ENCODE measurements around the gene AGAP5. TPM values are rescaled to one million over a fixed set of nuclear protein-coding genes. Genes with fewer than 3 reads are reported as not detected.
"Not testable (repeated sequence)": the region's sequence is repeated elsewhere in the genome, so short reads cannot be mapped to it uniquely, and the experiment has no call there.

Gene AGAP5
- 1.1 and 3.1 TPM in 2 replicates for total RNA-seq (2014; rRNA removed; shearing (Covaris generic); ENCODE audit: low replicate concordance)

- not testable (repeated sequence) for H3K27me3 ChIP-seq, H3K9me3 ChIP-seq, H3K4me3 ChIP-seq, H3K36me3 ChIP-seq, DNase-seq
Measured at GRCh38 chr10:73697675-73698159, at the start of gene AGAP5. AGAP5 (minus strand) TSS chr10:73698109; CDS start chr10:73697755, 354 bp downstream.

GRCh38 chr10:73746721-73747120 is 48.8 kb upstream of the AGAP5 start:
- Histone ChIP-seq H3K9me3 (no peaks in the 10 kb centered on the region), H3K4me3 (no peak overlapping the region)
- DNase-seq = no peak

DNA sequence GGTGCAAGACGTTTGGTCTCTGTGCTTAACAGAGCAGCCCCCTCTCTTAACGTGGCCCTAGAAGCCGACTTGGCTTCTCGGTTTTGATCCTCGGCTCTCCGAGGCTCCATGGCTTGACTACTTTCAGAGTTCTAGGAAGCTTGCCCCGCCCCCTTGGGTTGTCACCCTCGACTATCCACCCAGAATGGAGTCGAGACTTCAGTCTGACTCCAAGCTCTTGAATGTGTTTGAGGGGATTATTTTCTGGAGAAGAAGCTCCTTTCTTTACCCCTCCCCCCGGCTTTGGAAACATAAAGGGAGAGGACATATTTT is 46.7 kb upstream of the AGAP5 start:
- H3K36me3 ChIP-seq = peaks cover 55% of the 10 kb centered on the region
- no peaks in the 10 kb centered on the region for H3K27me3 ChIP-seq
- peak; percentile 68 for DNase-seq
- no peaks in the 10 kb centered on the region for H3K9me3 ChIP-seq
- H3K4me3 ChIP-seq = peak overlapping the region; percentile 75

More at GRCh38 chr10:73746721-73747120, 48.8 kb upstream of the AGAP5 start:
- H3K27me3 ChIP-seq = no peaks in the 10 kb centered on the region
- peaks cover 70% of the 10 kb centered on the region for H3K36me3 ChIP-seq

DNA sequence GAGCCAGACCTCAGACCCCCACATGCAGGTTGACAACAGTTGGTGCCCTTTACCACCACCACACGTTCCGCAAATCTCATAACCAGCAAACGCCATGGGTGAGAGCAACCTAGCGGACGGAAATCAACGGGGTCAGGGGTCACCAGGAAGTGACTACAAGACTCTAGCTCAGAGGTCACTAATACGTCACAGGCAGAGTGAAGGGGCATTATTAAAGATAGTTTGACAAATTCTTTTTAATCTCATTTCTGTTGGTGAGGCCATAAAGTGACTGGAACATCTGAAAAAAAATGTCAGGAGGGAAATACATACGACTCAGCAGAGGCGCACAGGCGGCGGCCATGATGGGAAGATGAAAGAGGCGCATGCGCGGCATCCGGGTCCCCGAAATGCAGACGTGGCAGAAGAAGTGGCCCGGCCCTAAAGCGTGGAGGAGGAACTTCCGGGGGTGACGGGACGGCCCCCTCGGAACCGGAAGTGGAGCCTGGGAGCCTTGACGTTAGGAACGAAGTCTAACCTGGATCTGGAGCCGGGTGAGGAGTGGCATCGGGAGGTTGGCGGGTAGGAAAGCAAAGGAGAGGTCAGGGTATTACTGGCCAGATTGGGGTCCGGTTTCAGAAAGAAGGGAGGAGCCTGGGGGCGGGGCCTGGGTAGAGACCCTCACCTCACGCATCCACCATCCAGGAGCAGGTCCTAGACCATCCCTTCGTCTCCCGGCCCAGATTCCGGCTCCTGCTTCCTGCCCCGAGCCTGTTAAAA is 46.2 kb upstream of the AGAP5 start, which contains the start of gene SEC24C:
TSS of gene SEC24C (plus strand) at position 468 of the 759 bp plus-strand sequence. CDS start 2,461 bp downstream, outside the sequence.
- Histone ChIP-seq H3K4me3 (peak within 1 kb of the TSS; percentile 75), H3K27me3 (no peaks in the 10 kb centered on the region), H3K9me3 (no peaks in the 10 kb centered on the region), H3K36me3 (peaks cover 54% of the 10 kb centered on the region)
- DNase-seq = peak; percentile 96

DNA sequence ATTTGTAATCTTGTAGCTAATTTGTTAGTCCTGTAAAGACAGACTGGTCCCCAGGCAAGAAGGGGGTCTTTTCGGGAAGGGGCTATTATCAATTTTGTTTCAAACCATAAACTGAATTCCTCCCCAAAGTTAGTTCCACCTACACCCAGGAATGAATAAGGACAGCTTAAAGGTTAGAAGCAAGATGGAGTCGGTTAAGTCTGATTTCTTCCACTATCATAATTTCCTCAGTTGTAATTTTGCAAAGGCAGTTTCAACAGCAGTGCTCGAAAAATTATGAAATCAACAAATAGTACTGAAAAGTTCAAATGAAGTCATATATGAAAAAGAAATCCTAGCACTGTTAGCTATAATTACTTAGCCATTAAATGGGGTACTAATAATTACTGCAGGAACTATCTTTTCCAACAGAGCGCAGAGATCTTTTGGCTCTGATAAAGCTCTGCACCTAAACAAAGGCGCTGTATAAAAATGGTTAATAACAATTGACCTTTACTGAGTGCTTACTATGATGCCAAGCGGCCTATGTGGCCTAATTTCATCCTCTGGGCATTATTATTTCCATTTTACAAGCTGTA is 45.5 kb upstream of the AGAP5 start:
- H3K4me3 ChIP-seq = peak overlapping the region; percentile 75
- DNase-seq = no peak
- H3K27me3 ChIP-seq = no peaks in the 10 kb centered on the region
- no peaks in the 10 kb centered on the region for H3K9me3 ChIP-seq
- H3K36me3 ChIP-seq = peaks cover 48% of the 10 kb centered on the region

GRCh38 chr10:73742454-73742734 is 44.5 kb upstream of the AGAP5 start:
- H3K36me3 ChIP-seq = peaks cover 39% of the 10 kb centered on the region
- DNase-seq = no peak
- no peak overlapping the region; the same call in 1 of the 2 replicates for H3K4me3 ChIP-seq
- no peaks in the 10 kb centered on the region for H3K27me3 ChIP-seq
- H3K9me3 ChIP-seq = no peaks in the 10 kb centered on the region

DNA sequence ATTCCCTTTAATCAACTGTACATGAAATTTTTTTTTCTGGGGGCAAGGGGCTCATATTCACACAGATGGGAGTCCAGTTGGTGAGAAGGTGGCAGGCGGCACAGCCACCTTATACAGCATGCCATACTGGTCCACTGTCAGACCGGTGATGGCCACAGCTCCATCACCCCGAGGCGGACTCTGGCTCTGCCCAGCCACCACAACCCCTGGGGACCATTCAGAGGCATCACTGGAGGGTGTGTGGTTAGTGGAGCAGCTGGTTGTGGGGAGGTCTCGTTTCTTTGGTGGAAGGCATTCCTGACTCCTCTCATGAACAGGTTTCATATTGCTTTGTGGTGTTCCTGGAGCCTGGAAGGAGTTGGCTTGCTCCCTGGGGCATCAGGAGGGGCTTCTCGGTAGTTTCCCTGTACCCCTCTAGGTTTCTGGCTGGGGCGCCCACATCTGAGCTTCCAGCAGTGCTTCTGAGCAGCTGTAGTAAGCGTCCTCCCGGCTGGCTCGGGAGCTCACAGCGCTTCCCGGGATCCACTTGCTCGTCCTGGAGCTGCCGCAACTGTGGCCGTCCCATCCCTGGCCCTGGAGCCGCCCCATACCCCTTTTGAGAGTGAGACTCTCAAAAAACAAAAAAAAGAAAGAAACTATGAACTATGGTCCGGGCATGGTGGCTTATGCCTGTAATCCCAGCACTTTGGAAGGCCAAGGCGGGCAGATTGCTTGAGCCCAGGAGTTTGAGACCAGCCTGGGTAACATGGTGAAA is 42.8 kb upstream of the AGAP5 start:
- H3K36me3 ChIP-seq = peaks cover 28% of the 10 kb centered on the region
- not testable (repeated sequence) for H3K27me3 ChIP-seq

DNA sequence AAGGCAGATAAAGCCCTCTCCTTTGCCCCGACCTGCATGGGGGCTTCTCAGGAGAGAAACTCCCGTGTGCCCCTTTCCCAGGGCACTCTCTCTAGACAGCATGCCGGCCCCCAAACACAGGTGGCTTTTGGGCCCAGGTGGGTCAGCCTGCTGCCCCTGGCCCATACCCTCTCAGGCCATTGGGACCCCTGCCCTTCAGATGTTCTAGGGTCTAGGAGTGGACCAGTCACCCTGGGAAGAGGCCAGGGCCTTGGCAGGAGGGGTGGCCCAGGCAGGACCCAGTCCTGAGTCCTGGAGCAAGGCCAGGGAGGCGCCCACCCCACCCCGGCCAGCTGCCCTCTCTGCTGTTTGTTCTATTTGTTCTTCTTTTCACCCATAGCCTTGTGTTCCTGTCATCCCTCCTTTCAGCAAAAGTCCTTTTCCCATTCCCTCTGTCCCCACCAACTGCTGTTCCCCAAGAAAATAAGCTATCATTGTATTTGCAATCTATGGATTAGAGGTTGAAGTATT is 36.9 kb upstream of the AGAP5 start:
- no peak for DNase-seq
- no peak overlapping the region for H3K4me3 ChIP-seq
- H3K9me3 ChIP-seq = no peaks in the 10 kb centered on the region
- H3K36me3 ChIP-seq = peaks cover 4% of the 10 kb centered on the region
- no peaks in the 10 kb centered on the region for H3K27me3 ChIP-seq

More for the DNA sequence above, 42.8 kb upstream of the AGAP5 start:
- not testable (repeated sequence) for H3K9me3 ChIP-seq, H3K4me3 ChIP-seq, DNase-seq

DNA sequence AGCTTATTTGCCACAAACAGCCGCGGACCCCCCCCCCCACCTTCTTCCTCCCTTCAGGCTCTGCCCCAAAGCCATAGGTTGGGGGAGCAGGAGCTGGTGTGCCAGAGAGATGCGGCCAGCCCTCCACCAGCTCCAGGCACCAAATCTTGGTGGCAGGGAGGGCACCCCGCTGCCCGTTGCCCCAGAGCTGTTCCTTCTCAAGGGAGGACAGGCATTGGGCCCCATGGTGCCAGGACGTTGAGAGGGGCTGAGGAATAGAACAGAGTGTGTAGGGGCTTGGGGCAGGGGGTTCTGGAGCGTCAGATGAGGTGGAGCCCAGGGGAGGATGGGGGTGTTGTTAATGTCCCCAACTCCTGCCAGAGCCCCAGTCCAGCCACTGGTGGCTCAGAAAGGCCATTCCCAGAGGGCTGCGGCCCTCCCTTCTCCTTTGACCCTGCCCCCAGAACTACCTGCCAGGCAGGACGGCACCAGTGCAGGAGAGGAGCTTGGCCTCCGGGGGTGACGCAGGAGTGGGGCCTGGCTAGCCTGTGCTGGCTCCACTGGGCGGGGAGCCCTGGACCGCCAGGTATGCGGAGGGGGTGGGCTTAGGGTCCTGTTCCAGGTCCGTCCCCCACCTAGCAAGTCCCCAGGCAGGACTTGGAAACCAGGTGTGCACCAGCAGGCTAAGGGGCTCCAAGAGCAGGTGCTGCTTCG is 36.3 kb upstream of the AGAP5 start:
- Histone ChIP-seq H3K27me3 (no peaks in the 10 kb centered on the region), H3K9me3 (no peaks in the 10 kb centered on the region), H3K36me3 (no peaks in the 10 kb centered on the region; the same call in none of the 2 replicates), H3K4me3 (no peak overlapping the region)
- DNase-seq = no peak

DNA sequence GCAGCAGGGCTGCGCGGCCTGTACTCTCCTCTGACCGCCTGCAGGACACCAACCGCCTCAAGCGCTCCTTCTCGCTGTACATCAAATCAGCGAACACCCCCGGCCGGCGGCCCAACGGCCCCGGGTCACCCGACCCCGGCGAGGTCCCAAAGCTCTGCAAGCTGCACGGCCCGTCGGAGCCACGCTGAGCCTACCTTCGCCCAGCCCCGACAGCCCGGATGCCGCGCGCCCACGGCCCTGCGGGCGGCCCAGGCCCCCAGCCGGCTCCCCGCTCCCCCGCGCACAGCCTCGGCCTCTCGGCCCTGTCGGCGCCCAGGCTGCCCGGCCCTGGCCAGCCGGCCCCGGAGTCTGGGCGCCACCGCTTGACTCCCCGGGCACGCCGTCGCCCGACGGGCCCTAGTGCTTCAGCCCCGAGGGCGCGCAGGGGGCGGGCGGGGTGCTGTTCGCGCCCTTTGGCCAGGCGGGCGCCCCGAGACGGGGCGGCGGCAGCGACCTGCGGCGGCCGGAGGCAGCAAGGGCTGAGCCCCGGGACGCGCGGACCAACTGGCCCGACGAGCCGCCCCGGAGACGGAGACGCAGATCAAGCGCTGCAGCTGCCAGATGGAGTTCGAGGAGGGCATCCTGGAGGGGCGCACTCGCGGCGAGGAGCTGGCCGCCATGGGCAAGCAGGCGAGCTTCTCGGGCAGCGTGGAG is 35.2 kb upstream of the AGAP5 start:
- Histone ChIP-seq H3K27me3 (no peaks in the 10 kb centered on the region), H3K36me3 (peaks cover 2% of the 10 kb centered on the region), H3K9me3 (no peaks in the 10 kb centered on the region), H3K4me3 (no peak overlapping the region)
- no peak for DNase-seq

DNA sequence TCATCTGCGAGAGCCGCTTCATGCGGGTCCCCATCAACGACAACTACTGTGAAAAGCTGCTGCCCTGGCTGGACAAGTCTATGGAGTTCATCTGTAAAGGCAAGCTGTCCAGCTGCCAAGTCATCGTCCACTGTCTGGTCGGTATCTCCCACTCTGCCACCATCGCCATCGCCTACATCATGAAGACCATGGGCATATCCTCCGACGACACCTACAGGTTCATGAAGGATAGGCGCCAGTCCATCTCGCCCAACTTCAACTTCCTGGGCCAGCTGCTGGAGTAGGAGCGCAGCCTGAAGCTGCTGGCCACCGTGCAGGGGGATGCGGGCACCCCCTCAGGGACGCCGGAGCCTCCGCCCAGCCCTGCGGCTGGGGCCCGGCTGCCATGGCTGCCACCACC is 34.5 kb upstream of the AGAP5 start:
- Histone ChIP-seq H3K9me3 (no peaks in the 10 kb centered on the region), H3K4me3 (no peak overlapping the region), H3K27me3 (no peaks in the 10 kb centered on the region), H3K36me3 (peaks cover 6% of the 10 kb centered on the region)
- DNase-seq = no peak

DNA sequence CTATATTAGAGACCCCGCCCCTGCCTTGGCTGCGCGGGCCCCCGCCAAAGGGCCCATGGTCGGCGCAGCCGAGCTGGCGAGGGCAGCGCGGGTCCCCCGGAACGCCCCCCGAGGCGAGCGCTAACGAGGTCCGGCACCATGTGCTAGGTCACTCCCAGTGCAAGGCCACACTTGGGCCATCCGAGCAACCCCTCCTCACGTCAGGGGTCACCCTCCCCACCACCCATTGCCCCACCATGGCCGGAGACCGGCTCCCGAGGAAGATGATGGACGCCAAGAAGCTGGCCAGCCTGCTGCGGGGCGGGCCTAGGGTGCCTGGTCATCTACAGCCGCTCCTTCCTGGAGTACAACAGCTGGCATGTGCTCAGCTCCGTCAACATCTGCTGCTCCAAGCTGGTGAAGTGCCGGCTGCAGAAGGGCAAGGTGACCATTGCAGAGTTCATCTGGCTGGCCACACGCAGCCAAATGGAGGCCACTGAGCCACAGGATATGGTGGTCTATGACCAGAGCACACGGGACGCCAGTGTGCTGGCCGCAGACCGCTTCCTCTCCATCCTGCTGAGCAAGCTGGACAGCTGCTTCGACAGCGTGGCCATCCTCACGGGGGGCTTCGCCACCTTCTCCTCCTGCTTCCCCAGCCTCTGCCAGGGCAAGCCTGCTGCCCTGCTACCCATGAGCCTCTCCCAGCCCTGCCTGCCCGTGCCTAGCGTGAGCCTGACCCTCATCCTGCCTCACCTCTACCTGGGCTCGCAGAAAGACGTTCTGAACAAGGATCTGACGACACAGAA is 33.9 kb upstream of the AGAP5 start:
- Histone ChIP-seq H3K4me3 (no peak overlapping the region), H3K36me3 (peaks cover 6% of the 10 kb centered on the region), H3K9me3 (no peaks in the 10 kb centered on the region), H3K27me3 (no peaks in the 10 kb centered on the region)
- no peak for DNase-seq

DNA sequence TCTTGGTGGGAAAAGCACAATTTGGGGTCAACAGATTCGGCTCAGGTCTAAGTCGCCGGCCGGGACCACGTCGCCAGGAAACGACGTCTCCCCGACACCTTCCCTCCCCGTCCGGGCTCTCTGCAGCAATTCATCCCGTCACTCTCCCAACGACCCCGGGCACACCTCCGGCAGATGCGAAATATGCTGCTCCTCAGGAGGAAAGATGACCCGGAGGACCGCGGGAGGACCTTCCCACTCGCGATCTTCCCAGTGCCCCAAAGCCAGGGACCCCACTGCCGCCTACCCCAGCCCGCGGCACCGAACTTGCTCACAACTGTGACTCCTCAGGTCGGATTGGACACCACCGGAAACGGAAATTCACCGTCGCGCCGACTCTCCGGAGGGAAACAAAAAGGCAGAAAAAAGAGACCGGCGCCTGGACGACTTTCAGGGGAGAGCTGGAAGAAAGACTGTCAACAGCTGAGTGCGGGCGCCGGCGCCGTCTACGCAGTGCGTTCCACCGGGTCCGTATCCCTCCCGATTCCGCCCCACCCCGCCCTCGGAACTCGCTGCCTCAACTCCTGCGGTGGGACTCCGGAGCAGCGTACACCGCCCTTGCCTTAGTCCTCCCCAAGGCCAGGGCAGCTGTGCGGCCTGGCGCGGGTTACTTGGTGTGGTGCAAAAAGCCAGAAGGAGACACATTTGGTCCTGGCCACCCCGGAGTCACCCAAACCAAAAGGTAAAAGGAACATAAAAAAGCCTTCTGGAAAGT is 32.4 kb upstream of the AGAP5 start:
- Histone ChIP-seq H3K4me3 (peak overlapping the region; percentile 92), H3K36me3 (peaks cover 17% of the 10 kb centered on the region), H3K27me3 (no peaks in the 10 kb centered on the region), H3K9me3 (no peaks in the 10 kb centered on the region)
- DNase-seq = peak; percentile 86

GRCh38 chr10:73729781-73730152 is 31.9 kb upstream of the AGAP5 start:
- H3K4me3 ChIP-seq = peak overlapping the region; percentile 92
- DNase-seq = peak; percentile 51
- H3K9me3 ChIP-seq, H3K27me3 ChIP-seq: not testable (repeated sequence)
- peaks cover 17% of the 10 kb centered on the region for H3K36me3 ChIP-seq

GRCh38 chr10:73723516-73723915 is 25.6 kb upstream of the AGAP5 start:
- Histone ChIP-seq H3K27me3 (no peaks in the 10 kb centered on the region), H3K9me3 (no peaks in the 10 kb centered on the region), H3K36me3 (peaks cover 46% of the 10 kb centered on the region), H3K4me3 (no peak overlapping the region)
- DNase-seq = no peak

Data from MG63 (cell line).